H9 (cell line): ENCODE results near the gene CCR4. TPM values are rescaled to one million over a fixed set of nuclear protein-coding genes. Genes with fewer than 3 reads are reported as not detected.

Experiments used
- DNase-seq: peaks from one replicate; pipeline ENCODE4 v3.0.0-alpha.2; 2017
- H2AFZ ChIP-seq: one replicate; pipeline ENCODE4 v1.6.1; 2013; ENCODE audit warnings: mild to moderate bottlenecking, low read length, control low read depth, moderate library complexity
- H2AK5ac ChIP-seq: 2 replicates; pipeline ENCODE4 v1.6.1; 2013; ENCODE audit warnings: low read length, control low read depth, mixed read lengths; ENCODE audit not compliant: insufficient read length
- H2BK120ac ChIP-seq: one replicate; pipeline ENCODE4 v1.6.1; 2013; ENCODE audit warnings: low read depth, mild to moderate bottlenecking, low read length, control low read depth, inconsistent platforms; ENCODE audit not compliant: poor library complexity, severe bottlenecking
- H2BK12ac ChIP-seq: 2 replicates; pipeline ENCODE4 v1.6.1; 2013; ENCODE audit warnings: low read length, control low read depth, mixed read lengths, low read depth; ENCODE audit not compliant: insufficient read length
- H2BK15ac ChIP-seq: 2 replicates; pipeline ENCODE4 v1.6.1; 2013; ENCODE audit warnings: low read depth, low read length, control low read depth
- H2BK20ac ChIP-seq: one replicate; pipeline ENCODE4 v1.6.1; 2013; ENCODE audit warnings: low read depth, mild to moderate bottlenecking, low read length, control low read depth, inconsistent platforms; ENCODE audit not compliant: poor library complexity, severe bottlenecking
- H2BK5ac ChIP-seq: 2 replicates; pipeline ENCODE4 v1.6.1; 2013; ENCODE audit warnings: low read length, control low read depth, mixed read lengths; ENCODE audit not compliant: insufficient read length
- H3K14ac ChIP-seq: 2 replicates; pipeline ENCODE4 v1.6.1; 2013; ENCODE audit warnings: low read length, control low read depth; ENCODE audit not compliant: insufficient read depth
- H3K18ac ChIP-seq: 2 replicates; pipeline ENCODE4 v1.6.1; 2013; ENCODE audit warnings: low read depth, mild to moderate bottlenecking, mixed read lengths, low read length, control low read depth; ENCODE audit not compliant: insufficient read length
- H3K23ac ChIP-seq: 2 replicates; pipeline ENCODE4 v1.6.1; 2013; ENCODE audit warnings: low read length, control low read depth, mixed read lengths, low read depth; ENCODE audit not compliant: insufficient read length
- H3K23me2 ChIP-seq: 2 replicates; pipeline ENCODE4 v1.6.1; 2013; ENCODE audit warnings: low read depth, mild to moderate bottlenecking, mixed read lengths, low read length, control low read depth; ENCODE audit not compliant: insufficient read length, poor library complexity, severe bottlenecking
- H3K27ac ChIP-seq: 2 replicates; pipeline ENCODE4 v1.5.1; 2013; ENCODE audit warnings: low read length, control low read depth, mixed read lengths, low read depth; ENCODE audit not compliant: insufficient read length
- H3K27me3 ChIP-seq: 2 replicates; pipeline ENCODE4 v1.6.1; 2013; ENCODE audit warnings: low read length, control low read depth, inconsistent platforms; ENCODE audit not compliant: insufficient read depth
- H3K4ac ChIP-seq: 2 replicates; pipeline ENCODE4 v1.6.1; 2013; ENCODE audit warnings: low read depth, mild to moderate bottlenecking, control low read depth, inconsistent platforms, low read length, moderate library complexity
- H3K4me1 ChIP-seq: 2 replicates; pipeline ENCODE4 v1.6.1; 2013; ENCODE audit warnings: low read length, control low read depth, inconsistent platforms; ENCODE audit not compliant: insufficient read depth
- H3K4me2 ChIP-seq: 2 replicates; pipeline ENCODE4 v1.6.1; 2013; ENCODE audit warnings: low read length, control low read depth, mixed read lengths; ENCODE audit not compliant: insufficient read length, insufficient read depth
- H3K56ac ChIP-seq: 2 replicates; pipeline ENCODE4 v1.6.1; 2013; ENCODE audit warnings: low read depth, mild to moderate bottlenecking, mixed read lengths, low read length, control low read depth; ENCODE audit not compliant: insufficient read length
- H3K79me1 ChIP-seq: 2 replicates; pipeline ENCODE4 v1.6.1; 2013; ENCODE audit warnings: low read depth, mild to moderate bottlenecking, moderate library complexity, low read length, control low read depth, inconsistent platforms; ENCODE audit not compliant: insufficient read depth, poor library complexity, severe bottlenecking
- H3K79me2 ChIP-seq: 2 replicates; pipeline ENCODE4 v1.6.1; 2013; ENCODE audit warnings: low read length, control low read depth, inconsistent platforms; ENCODE audit not compliant: insufficient read depth
- H3K9ac ChIP-seq: 2 replicates; pipeline ENCODE4 v1.6.1; 2013; ENCODE audit warnings: low read length, control low read depth, mixed read lengths; ENCODE audit not compliant: insufficient read length; ENCODE audit errors: extremely low read depth
- H3K9me3 ChIP-seq: one replicate; pipeline ENCODE4 v1.6.1; 2013; ENCODE audit warnings: low read depth, low read length, inconsistent platforms; ENCODE audit not compliant: control insufficient read depth
- H3T11ph ChIP-seq: one replicate; pipeline ENCODE4 v1.6.1; 2013; ENCODE audit warnings: mild to moderate bottlenecking, low read length, control low read depth, inconsistent platforms
- H4K20me1 ChIP-seq: one replicate; pipeline ENCODE4 v1.6.1; 2013; ENCODE audit not compliant: control insufficient read depth, insufficient read length, insufficient read depth
- H4K5ac ChIP-seq: 2 replicates; pipeline ENCODE4 v1.6.1; 2013; ENCODE audit warnings: low read depth, mild to moderate bottlenecking, mixed read lengths, low read length, control low read depth; ENCODE audit not compliant: insufficient read length
- H4K8ac ChIP-seq: replicated peaks from 2 replicates; pipeline ENCODE4 v1.6.1; 2013; ENCODE audit warnings: low read length, control low read depth, mixed read lengths, low read depth; ENCODE audit not compliant: insufficient read length
- H4K91ac ChIP-seq: 2 replicates; pipeline ENCODE4 v1.6.1; 2013; ENCODE audit warnings: low read depth, mild to moderate bottlenecking, moderate library complexity, mixed read lengths, low read length, control low read depth; ENCODE audit not compliant: insufficient read length
- H3K27ac Mint-ChIP-seq, 3 experiments: 2 replicates in 2 of 3; 3 replicates in 1 of 3; pipeline ENCODE4 v1.8.0; 2020 to 2021; ENCODE audit warnings: mixed read lengths in 3 of 3, mild to moderate bottlenecking in 1 of 3, moderate library complexity in 1 of 3
- H3K27me3 Mint-ChIP-seq: 2 replicates; pipeline ENCODE4 v1.8.0; 2021; ENCODE audit warnings: low read depth, mild to moderate bottlenecking, moderate library complexity, mixed read lengths
- H3K36me3 Mint-ChIP-seq, 3 experiments: 2 replicates in 2 of 3; 3 replicates in 1 of 3; pipeline ENCODE4 v1.8.0; 2020 to 2021; ENCODE audit warnings: low read depth in 3 of 3, mixed read lengths in 3 of 3; ENCODE audit not compliant: insufficient read depth in 1 of 3
- H3K4me1 Mint-ChIP-seq, 2 experiments: 2 replicates each; pipeline ENCODE4 v1.8.0; 2020; ENCODE audit warnings: mixed read lengths in 2 of 2
- H3K4me3 Mint-ChIP-seq, 2 experiments: 2 replicates in 1 of 2; 3 replicates in 1 of 2; pipeline ENCODE4 v1.8.0; 2020 to 2021; ENCODE audit warnings: mild to moderate bottlenecking in 2 of 2, mixed read lengths in 2 of 2, moderate library complexity in 1 of 2
- H3K9me3 Mint-ChIP-seq, 2 experiments: 2 replicates in 1 of 2; 3 replicates in 1 of 2; pipeline ENCODE4 v1.8.0; 2020; ENCODE audit warnings: mild to moderate bottlenecking in 2 of 2, mixed read lengths in 2 of 2, moderate library complexity in 1 of 2
- CTCF ChIP-seq: fragments of 200-600 bp; sonication (generic); conservative IDR thresholded peaks from 3 replicates; pipeline ENCODE4 v1.8.0; 2021; ENCODE audit warnings: antibody characterized with exemption, mild to moderate bottlenecking
- WGBS: extraction: QIAGEN DNeasy Blood & Tissue Kit; methylation state at CpG from one replicate; pipeline ENCODE4 v1.1.7; 2013; ENCODE audit warnings: missing lambda C conversion rate, low lambda C conversion rate, mixed read lengths; ENCODE audit not compliant: insufficient read length; ENCODE audit errors: extremely low coverage; 5-methylcytosine and 5-hydroxymethylcytosine counted together
- total RNA-seq: library from RNA; stranded (reverse); gene quantifications from 2 replicates; pipeline ENCODE4 v1.2.1, GENCODE V29; 2021

CCR4 gene
- total RNA-seq, 1 experiment from 2014 or later, result 0.07 TPM

DNA sequence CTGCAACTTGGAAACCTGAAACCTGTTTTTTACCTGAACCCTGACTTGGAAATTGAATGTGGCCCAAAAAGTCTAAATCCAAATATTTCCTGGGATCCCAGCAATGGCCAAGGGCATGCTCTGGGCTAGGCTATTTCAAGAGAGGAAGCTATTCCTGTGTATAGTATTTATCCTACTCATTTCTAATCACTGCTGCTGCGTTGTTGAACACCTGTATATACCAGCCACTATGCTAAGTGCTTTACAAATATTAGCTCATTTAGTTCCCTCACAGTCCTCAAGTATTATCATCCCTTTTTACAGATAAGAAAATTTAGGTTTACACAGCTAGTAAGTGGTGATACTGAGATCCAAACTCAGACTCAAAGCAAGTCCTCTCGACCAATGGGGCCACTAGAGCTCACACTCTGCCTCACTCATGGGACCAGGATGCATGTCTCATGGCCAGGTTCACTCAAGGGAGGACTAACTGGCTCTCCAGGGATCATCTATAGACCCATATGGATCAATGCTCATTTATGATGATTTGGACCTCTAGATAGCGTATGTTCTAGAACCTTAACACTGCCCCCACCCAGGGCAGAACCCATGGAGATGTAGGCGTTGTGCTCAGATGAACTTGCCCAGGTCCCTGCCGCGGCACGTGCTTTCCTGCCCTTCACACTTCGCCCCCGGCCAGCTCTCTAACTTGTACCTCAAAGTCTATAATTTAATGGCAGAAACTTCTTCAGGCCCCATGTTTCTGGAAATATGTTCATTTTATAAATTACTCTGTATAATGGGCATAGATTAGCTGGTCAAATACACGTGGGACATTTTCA, 2.6 kb upstream of the CCR4 start:
- H3K23ac ChIP-seq, result no peak overlapping the region
- no peak overlapping the region for H2BK20ac ChIP-seq
- no peak overlapping the region for H2BK120ac ChIP-seq
- H3K9ac ChIP-seq, result no peak overlapping the region
- H3K4ac ChIP-seq, result no peak overlapping the region
- H4K91ac ChIP-seq, result no peak overlapping the region
- no peak overlapping the region for H2BK5ac ChIP-seq
- H3K4me2 ChIP-seq, result no peak overlapping the region
- no peak overlapping the region for H2BK12ac ChIP-seq
- no peaks in the 10 kb centered on the region for H3K79me1 ChIP-seq
- H3K9me3 ChIP-seq, result no peaks in the 10 kb centered on the region
- no peak overlapping the region for H2AK5ac ChIP-seq
- WGBS, result no CpG with 5 or more reads among the region's 10 CpGs
- no peak overlapping the region for H3K56ac ChIP-seq
- no peak overlapping the region for H3K18ac ChIP-seq
- Mint-ChIP-seq H3K36me3 (no peaks in the 10 kb centered on the region), H3K4me3 (no peak overlapping the region), H3K27ac (no peak overlapping the region), H3K9me3 (no peaks in the 10 kb centered on the region), H3K4me1 (peaks cover 0 to 2% of the 10 kb centered on the region in 2 experiments; a peak in 1 of 4 replicates), H3K27me3 (peaks cover 7% of the 10 kb centered on the region)
- H2AFZ ChIP-seq, result no peak overlapping the region
- no peaks in the 10 kb centered on the region for H3K23me2 ChIP-seq
- no peak overlapping the region for H4K8ac ChIP-seq
- H3K79me2 ChIP-seq, result no peaks in the 10 kb centered on the region
- H3K4me1 ChIP-seq, result no peaks in the 10 kb centered on the region
- no peak overlapping the region for H4K5ac ChIP-seq
- peak; percentile 0 for DNase-seq
- H2BK15ac ChIP-seq, result no peak overlapping the region
- no peaks in the 10 kb centered on the region for H3K27me3 ChIP-seq
- no peak for TF ChIP-seq CTCF
- no peaks in the 10 kb centered on the region for H4K20me1 ChIP-seq
- H3T11ph ChIP-seq, result no peak overlapping the region
- no peak overlapping the region for H3K27ac ChIP-seq
- no peak overlapping the region for H3K14ac ChIP-seq
